Measurements from ENCODE around the gene KIDINS220.

KIDINS220 gene

DNA sequence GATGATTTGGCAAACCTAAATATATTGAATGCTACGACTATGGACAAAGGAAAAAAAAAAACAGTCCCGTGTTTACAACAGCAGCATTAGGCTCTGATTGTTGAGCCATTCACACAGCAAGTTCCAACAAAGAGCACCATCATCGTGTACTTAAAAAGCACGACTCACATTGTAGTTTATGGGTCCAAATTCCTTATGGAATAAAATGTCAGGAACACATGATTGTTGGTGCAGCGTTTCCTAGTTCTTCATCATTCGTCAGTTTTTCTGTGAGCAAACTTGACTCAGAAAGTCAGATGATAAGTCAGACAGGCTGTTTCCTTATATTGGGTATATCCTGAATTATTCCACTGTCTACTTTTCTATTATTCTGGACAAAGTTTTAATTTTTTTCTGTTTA is 10.0 kb upstream of the KIDINS220 start:
- H3K4me1 ChIP-seq (ENCODE audit: insufficient read depth, low read length): no peaks in the 10 kb centered on the region
- H2AFZ ChIP-seq (ENCODE audit: low read depth, low read length): no peak overlapping the region
- H3K27me3 ChIP-seq (ENCODE audit: insufficient read depth, low read length): no peaks in the 10 kb centered on the region
- no peak overlapping the region for H3K4me3 ChIP-seq (ENCODE audit: low read length)
- H3K36me3 ChIP-seq (ENCODE audit: insufficient read depth, low read length): no peaks in the 10 kb centered on the region
- H3K9me3 ChIP-seq (ENCODE audit: low read length): no peaks in the 10 kb centered on the region

DNA sequence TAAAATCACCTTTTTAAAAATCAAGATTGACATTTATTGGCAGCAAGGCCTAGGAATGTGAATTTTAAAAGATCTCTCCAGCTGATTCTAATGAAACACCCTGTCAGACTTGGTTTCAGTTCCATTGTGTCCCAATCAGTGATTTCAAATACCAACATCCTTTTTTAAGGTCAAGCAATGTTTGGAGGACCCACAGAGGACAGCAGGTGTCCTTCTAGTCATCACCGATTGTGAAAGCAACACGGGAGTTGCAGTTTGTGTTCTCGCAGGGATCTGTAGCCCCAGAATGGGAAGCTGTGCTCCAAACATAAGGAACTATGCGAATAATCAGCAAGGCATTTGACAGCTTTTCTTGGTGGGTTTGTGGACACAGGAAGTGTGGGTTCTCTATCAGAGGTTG is 4.5 kb upstream of the KIDINS220 start:
- Histone ChIP-seq H3K36me3 (ENCODE audit: insufficient read depth, low read length) (no peaks in the 10 kb centered on the region), H3K4me1 (ENCODE audit: insufficient read depth, low read length) (peaks cover 2% of the 10 kb centered on the region), H3K4me3 (ENCODE audit: low read length) (no peak overlapping the region), H3K9me3 (ENCODE audit: low read length) (no peaks in the 10 kb centered on the region), H3K27me3 (ENCODE audit: insufficient read depth, low read length) (no peaks in the 10 kb centered on the region), H2AFZ (ENCODE audit: low read depth, low read length) (no peak overlapping the region)

DNA sequence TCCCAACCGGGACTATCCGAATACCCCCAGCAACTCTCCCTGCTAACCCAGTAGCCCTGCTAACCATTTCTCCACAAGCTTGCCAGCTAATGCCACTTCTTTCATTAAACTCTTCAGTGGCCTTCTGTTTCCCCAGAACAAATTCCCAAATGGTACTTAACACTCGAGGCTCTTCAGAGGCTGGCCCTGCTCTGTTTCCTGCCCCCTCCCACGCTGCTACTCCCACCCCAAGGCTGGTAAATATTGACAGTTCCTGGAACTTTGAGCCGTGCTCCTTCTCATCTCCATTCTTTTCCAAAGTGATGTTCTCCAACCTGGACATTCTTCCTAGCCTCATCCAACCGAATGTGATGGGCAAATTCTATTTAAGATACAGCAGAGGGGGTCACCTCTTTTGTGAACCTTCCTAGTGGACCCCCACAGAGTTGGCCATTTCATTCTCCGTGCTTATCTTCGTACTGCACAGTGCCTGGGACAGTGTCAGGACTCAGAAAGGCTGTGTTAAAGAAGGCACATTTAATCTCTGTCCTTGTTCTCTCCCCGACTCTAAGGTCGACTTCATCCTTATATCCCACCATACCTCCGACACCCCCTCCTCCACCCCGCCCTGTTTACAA is 3.2 kb upstream of the KIDINS220 start:
- peaks cover 12% of the 10 kb centered on the region for H3K4me1 ChIP-seq (ENCODE audit: insufficient read depth, low read length)
- no peak overlapping the region for H2AFZ ChIP-seq (ENCODE audit: low read depth, low read length)
- H3K9me3 ChIP-seq (ENCODE audit: low read length): no peaks in the 10 kb centered on the region
- H3K27me3 ChIP-seq (ENCODE audit: insufficient read depth, low read length): no peaks in the 10 kb centered on the region
- no peaks in the 10 kb centered on the region for H3K36me3 ChIP-seq (ENCODE audit: insufficient read depth, low read length)
- H3K4me3 ChIP-seq (ENCODE audit: low read length): no peak overlapping the region

DNA sequence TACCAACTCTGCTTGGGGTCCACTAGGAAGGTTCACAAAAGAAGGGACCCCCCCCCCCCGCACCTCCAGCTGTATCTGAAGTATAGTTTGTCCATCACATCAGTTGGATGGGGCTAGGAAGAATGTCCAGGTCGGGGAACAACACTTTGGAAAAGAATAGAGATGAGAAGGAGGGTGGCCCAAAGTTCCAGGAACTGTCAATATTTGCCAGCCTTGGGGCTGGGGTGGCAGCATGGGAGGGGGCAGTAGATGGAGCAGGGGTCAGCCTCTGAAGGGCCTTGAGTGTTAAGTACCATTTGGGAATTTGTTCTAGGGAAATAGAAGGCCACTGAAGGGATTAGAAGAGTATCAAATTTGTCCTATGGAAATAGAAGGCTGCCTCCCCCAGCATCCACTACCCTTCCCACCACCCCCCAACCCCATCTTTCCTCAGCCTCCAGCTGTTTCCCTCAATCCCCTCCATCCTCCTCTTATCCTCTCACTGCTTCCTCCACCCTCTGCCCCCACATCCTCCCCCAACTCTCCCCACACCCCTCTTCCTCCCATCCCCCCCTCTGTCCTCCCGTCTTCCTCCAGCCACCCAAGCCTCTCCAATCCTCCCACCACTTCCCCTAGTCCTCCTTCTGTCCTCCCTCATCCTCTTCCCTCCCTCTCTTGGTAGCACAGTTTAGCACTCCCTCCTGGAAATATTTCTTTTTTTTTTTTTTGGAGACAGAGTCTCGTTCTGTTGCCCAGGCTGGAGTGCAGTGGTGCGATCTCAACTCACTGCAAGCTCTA is 2.0 kb upstream of the KIDINS220 start:
- no peaks in the 10 kb centered on the region for H3K9me3 ChIP-seq (ENCODE audit: low read length)

DNA sequence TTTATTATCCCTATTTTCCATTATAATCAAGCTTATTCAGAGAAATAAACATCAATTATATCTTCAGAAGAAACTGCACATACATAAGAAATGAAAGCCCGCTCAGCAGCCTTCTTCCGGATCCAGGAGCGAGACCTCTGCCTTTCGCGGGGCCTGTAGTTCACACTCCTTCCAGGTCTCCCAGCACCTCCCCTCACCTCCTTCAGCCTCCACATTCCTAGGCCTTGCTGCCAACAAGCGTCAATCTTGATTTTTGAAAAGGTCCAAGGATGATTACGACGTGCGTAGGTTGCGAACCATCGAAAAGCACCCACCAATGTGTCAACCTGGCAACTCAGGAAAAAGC is 355 bp upstream of the KIDINS220 start:
- H2AFZ ChIP-seq (ENCODE audit: low read depth, low read length): no peak overlapping the region
- no peaks in the 10 kb centered on the region for H3K27me3 ChIP-seq (ENCODE audit: insufficient read depth, low read length)
- H3K36me3 ChIP-seq (ENCODE audit: insufficient read depth, low read length): no peaks in the 10 kb centered on the region
- no peaks in the 10 kb centered on the region for H3K9me3 ChIP-seq (ENCODE audit: low read length)
- H3K4me1 ChIP-seq (ENCODE audit: insufficient read depth, low read length): peaks cover 15% of the 10 kb centered on the region
- peak overlapping the region; percentile 26 for H3K4me3 ChIP-seq (ENCODE audit: low read length)

More for the DNA sequence above, 2.0 kb upstream of the KIDINS220 start:
- Histone ChIP-seq H2AFZ (ENCODE audit: low read depth, low read length) (no peak overlapping the region), H3K4me3 (ENCODE audit: low read length) (no peak overlapping the region), H3K36me3 (ENCODE audit: insufficient read depth, low read length) (no peaks in the 10 kb centered on the region), H3K27me3 (ENCODE audit: insufficient read depth, low read length) (no peaks in the 10 kb centered on the region), H3K4me1 (ENCODE audit: insufficient read depth, low read length) (peaks cover 15% of the 10 kb centered on the region)

DNA sequence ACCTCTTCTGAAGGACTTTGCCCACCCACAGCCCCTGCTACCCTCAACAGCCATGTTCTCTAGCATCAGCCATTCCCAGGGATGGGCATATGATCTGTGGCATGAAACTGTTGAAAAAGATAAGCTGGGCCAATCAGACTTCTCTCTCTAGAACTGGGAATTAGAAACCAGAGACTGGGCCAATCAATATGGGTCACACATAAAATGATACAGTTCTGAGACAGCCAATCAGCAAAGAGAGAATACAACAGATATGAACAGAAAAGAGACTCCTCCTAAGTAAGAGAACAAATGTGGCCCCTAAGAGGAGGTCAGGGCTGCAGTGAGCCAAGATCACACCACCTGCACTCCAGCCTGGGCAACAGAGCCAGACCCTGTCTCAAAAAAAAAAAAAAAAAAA is 2.1 kb downstream of the KIDINS220 start:
- Histone ChIP-seq H3K36me3 (ENCODE audit: insufficient read depth, low read length) (no peaks in the 10 kb centered on the region), H3K4me3 (ENCODE audit: low read length) (no peak overlapping the region), H3K27me3 (ENCODE audit: insufficient read depth, low read length) (no peaks in the 10 kb centered on the region)

DNA sequence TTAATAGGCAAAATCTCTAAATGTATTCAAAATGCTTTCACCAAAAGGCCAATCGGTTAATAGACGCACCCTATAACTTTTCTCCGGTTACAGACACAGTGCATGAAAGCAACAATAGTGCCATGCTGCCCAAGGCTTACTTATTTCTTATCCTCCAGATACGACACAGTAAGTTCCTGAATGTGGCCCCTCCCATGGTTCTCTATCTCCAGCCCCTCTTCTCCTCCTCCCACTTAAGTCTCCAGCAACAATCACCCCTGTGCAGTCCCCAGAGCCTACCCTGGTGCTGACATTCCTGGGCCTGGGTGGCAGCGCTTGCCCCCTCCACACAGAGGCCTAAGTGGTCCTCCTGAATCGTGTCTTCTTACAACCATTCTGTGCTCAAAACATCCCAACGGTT is 3.6 kb downstream of the KIDINS220 start:
- no peak overlapping the region for H3K4me3 ChIP-seq (ENCODE audit: low read length)
- H3K36me3 ChIP-seq (ENCODE audit: insufficient read depth, low read length): no peaks in the 10 kb centered on the region
- no peaks in the 10 kb centered on the region for H3K27me3 ChIP-seq (ENCODE audit: insufficient read depth, low read length)
- no peak overlapping the region for H2AFZ ChIP-seq (ENCODE audit: low read depth, low read length)
- H3K9me3 ChIP-seq (ENCODE audit: low read length): no peaks in the 10 kb centered on the region
- H3K4me1 ChIP-seq (ENCODE audit: insufficient read depth, low read length): peaks cover 29% of the 10 kb centered on the region

More for the DNA sequence above, 2.1 kb downstream of the KIDINS220 start:
- H3K4me1 ChIP-seq (ENCODE audit: insufficient read depth, low read length): peaks cover 29% of the 10 kb centered on the region
- H3K9me3 ChIP-seq (ENCODE audit: low read length): no peaks in the 10 kb centered on the region
- H2AFZ ChIP-seq (ENCODE audit: low read depth, low read length): no peak overlapping the region

DNA sequence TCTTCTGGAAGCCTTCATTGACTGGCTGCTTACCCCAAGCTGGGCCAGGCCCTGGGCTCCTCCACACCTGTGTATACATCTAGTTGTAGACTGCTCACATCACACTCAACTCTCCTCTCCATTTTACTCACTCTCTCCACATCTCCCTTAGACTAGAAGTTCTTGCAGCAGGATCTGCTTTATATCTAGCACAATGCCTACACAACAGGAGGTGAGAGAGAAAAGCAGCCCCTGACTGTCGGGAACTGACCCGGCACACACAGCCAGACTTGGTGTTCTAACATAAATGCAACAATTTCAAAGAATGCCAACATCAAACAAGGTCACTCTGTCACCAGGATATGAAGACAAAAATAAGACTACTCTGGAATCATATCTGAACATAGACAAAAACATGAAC is 5.9 kb downstream of the KIDINS220 start:
- Histone ChIP-seq H3K36me3 (ENCODE audit: insufficient read depth, low read length) (no peaks in the 10 kb centered on the region), H3K4me3 (ENCODE audit: low read length) (no peak overlapping the region), H3K27me3 (ENCODE audit: insufficient read depth, low read length) (no peaks in the 10 kb centered on the region), H3K4me1 (ENCODE audit: insufficient read depth, low read length) (peaks cover 26% of the 10 kb centered on the region), H3K9me3 (ENCODE audit: low read length) (no peaks in the 10 kb centered on the region), H2AFZ (ENCODE audit: low read depth, low read length) (no peak overlapping the region)

DNA sequence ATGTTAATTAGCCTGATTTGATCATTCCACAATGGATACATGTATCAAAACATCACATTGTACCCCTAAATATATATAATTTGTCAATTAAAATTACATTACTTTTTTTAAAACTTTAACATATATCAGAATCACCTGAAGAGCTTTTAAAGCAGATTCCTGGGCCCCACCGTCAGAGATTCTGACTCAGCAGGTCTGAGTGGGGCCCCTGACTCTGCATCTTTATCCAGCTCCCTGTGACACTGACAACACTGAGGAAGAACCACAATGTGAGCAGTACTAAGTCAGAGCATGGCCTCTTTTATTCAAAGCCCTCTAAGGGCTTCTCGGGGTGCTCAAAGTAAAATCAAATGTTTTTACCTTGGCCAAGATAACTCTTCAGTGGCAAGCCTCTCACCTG is 9.7 kb downstream of the KIDINS220 start:
- peaks cover 14% of the 10 kb centered on the region for H3K4me1 ChIP-seq (ENCODE audit: insufficient read depth, low read length)
- no peaks in the 10 kb centered on the region for H3K9me3 ChIP-seq (ENCODE audit: low read length)
- peaks cover 16% of the 10 kb centered on the region for H3K36me3 ChIP-seq (ENCODE audit: insufficient read depth, low read length)
- H2AFZ ChIP-seq (ENCODE audit: low read depth, low read length): no peak overlapping the region
- H3K27me3 ChIP-seq (ENCODE audit: insufficient read depth, low read length): no peaks in the 10 kb centered on the region
- H3K4me3 ChIP-seq (ENCODE audit: low read length): no peak overlapping the region

DNA sequence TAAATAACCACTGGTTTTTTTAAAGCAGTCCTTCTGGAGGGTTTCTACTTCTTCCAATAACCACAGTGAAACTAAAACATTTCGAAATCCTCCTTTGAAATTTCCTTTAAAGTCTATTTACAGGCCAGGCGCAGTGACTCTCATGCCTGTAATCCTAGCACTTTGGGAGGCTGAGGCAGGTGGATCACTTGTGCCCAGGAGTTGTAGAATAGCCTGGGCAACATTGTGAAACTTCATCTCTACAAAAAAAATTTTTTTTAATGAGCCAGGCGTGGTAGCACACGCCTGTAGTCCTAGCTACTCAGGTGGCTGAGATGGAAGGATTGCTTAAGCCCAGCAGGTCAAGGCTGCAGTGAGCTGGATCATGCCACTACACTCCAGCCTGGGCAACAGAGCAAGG is 15.2 kb downstream of the KIDINS220 start:
- peaks cover 41% of the 10 kb centered on the region for H3K36me3 ChIP-seq (ENCODE audit: insufficient read depth, low read length)
- H3K9me3 ChIP-seq (ENCODE audit: low read length): no peaks in the 10 kb centered on the region
- no peaks in the 10 kb centered on the region for H3K4me1 ChIP-seq (ENCODE audit: insufficient read depth, low read length)
- no peak overlapping the region for H2AFZ ChIP-seq (ENCODE audit: low read depth, low read length)
- H3K4me3 ChIP-seq (ENCODE audit: low read length): no peak overlapping the region
- H3K27me3 ChIP-seq (ENCODE audit: insufficient read depth, low read length): no peaks in the 10 kb centered on the region

DNA sequence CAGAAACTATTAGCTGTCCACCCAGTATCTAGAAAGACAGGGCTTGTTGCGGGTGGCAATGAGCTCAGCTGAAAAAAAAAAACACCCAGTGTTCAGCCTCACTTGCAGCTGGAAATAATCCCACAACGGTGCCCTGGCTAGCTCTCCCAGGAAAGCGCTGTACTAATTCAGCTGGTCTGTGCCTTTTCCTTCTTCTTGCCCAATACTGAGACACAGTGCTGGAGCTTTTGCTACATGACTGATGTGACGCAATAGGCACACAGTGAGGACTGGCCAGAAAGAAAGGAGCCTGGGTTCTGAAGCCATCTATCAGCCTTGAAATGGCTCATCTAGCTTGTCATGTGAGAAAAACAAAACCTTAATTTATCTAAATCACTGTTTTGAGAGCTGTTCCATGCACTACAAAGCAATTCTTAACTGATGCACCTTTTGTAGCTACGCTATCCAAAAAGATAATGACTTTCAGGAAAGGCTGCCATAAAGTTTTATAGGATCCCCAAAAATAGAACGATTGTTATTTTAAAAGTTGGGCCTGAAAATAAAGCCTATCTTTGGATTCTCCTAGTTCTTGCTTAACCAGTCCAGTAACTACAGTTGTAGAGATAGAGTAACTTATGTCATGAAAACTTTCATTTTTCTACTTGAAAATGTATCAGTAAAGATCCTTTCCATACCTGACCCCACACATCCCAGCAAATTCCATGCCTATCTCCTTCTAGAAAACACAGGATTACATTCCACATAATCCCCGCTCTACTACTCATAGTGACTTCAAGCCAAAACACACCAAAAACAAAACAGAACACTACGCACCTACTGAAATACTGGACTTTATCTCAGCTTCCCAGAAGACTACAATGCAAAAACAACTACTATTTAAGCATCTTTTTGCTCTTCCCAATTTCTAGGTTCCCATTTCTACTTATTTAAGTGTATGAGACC is 15.9 kb downstream of the KIDINS220 start:
- no peak overlapping the region for H2AFZ ChIP-seq (ENCODE audit: low read depth, low read length)
- H3K9me3 ChIP-seq (ENCODE audit: low read length): no peaks in the 10 kb centered on the region
- no peak overlapping the region for H3K4me3 ChIP-seq (ENCODE audit: low read length)
- H3K4me1 ChIP-seq (ENCODE audit: insufficient read depth, low read length): no peaks in the 10 kb centered on the region
- peaks cover 47% of the 10 kb centered on the region for H3K36me3 ChIP-seq (ENCODE audit: insufficient read depth, low read length)
- H3K27me3 ChIP-seq (ENCODE audit: insufficient read depth, low read length): no peaks in the 10 kb centered on the region

DNA sequence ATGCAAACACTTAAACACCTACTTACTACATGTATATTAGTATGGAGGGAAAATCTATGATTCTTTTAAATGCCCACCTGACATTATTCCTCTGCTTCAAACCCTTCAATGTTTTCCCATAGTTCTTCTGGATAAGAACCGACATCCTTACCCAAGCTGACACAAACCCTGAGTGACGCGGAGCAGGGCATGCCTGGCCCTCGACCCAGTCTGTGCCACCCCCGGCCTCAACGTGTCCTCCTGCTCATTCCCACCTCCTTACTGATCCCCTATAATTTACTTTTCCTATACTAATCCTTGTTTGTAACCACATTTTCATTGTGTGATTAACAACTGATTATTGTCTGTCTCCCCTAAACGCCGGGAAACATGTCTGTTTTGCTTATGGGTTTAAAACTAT is 17.5 kb downstream of the KIDINS220 start:
- no peaks in the 10 kb centered on the region for H3K27me3 ChIP-seq (ENCODE audit: insufficient read depth, low read length)
- no peak overlapping the region for H3K4me3 ChIP-seq (ENCODE audit: low read length)
- no peaks in the 10 kb centered on the region for H3K9me3 ChIP-seq (ENCODE audit: low read length)
- peaks cover 53% of the 10 kb centered on the region for H3K36me3 ChIP-seq (ENCODE audit: insufficient read depth, low read length)
- H3K4me1 ChIP-seq (ENCODE audit: insufficient read depth, low read length): no peaks in the 10 kb centered on the region
- H2AFZ ChIP-seq (ENCODE audit: low read depth, low read length): no peak overlapping the region

DNA sequence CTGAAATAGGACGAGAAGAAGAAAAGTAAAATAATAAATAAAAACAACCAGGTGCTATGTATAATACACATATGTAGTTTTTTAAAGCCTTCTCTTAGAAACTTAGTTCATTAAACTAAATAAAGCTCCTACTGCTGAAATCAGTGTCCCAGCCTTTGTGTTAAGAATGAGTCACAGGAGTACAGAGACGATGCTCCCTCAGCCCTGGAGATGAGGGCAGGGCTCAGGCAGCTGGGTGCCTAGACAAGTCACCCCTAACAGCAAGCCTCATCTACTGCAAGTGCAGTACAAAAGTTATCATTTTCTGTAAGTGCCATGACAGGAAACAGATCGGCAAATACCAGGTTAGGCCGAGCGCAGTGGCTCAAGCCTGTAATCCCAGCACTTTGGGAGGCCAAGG is 18.2 kb downstream of the KIDINS220 start:
- peaks cover 51% of the 10 kb centered on the region for H3K36me3 ChIP-seq (ENCODE audit: insufficient read depth, low read length)
- H2AFZ ChIP-seq (ENCODE audit: low read depth, low read length): no peak overlapping the region
- H3K4me1 ChIP-seq (ENCODE audit: insufficient read depth, low read length): no peaks in the 10 kb centered on the region
- no peaks in the 10 kb centered on the region for H3K9me3 ChIP-seq (ENCODE audit: low read length)
- no peaks in the 10 kb centered on the region for H3K27me3 ChIP-seq (ENCODE audit: insufficient read depth, low read length)
- H3K4me3 ChIP-seq (ENCODE audit: low read length): no peak overlapping the region
